ENCODE measurements around the gene ACSM3.

GRCh38 chr16:20781697-20782096, 17.9 kb downstream of the ACSM3 start:
- TF ChIP-seq, protein P1, sequence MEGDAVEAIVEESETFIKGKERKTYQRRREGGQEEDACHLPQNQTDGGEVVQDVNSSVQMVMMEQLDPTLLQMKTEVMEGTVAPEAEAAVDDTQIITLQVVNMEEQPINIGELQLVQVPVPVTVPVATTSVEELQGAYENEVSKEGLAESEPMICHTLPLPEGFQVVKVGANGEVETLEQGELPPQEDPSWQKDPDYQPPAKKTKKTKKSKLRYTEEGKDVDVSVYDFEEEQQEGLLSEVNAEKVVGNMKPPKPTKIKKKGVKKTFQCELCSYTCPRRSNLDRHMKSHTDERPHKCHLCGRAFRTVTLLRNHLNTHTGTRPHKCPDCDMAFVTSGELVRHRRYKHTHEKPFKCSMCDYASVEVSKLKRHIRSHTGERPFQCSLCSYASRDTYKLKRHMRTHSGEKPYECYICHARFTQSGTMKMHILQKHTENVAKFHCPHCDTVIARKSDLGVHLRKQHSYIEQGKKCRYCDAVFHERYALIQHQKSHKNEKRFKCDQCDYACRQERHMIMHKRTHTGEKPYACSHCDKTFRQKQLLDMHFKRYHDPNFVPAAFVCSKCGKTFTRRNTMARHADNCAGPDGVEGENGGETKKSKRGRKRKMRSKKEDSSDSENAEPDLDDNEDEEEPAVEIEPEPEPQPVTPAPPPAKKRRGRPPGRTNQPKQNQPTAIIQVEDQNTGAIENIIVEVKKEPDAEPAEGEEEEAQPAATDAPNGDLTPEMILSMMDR (IDR thresholded peaks at IDR 0.05): no peak
- no peak for TF ChIP-seq POLR2A (IDR thresholded peaks at IDR 0.05)

Measured in right lobe of liver (tissue), 4 donors.